Raji (cell line): ENCODE results near the gene TGFBR1.

Experiments
- POLR2A ChIP-seq: IDR thresholded peaks from 2 replicates; pipeline ENCODE4 v1.6.1; 2011; ENCODE audit warnings: low read depth, low read length, control low read depth; ENCODE audit not compliant: insufficient read depth

The TGFBR1 gene

GRCh38 chr9:99071313-99072039 is 33.4 kb upstream of the TGFBR1 start:
- TF ChIP-seq POLR2A = no peak

- no peak for TF ChIP-seq POLR2A
Observed at GRCh38 chr9:99072040-99072394, 32.9 kb upstream of the TGFBR1 start.

GRCh38 chr9:99073347-99073746 is 31.6 kb upstream of the TGFBR1 start:
- TF ChIP-seq POLR2A = no peak

GRCh38 chr9:99073985-99074901 is 30.7 kb upstream of the TGFBR1 start:
- TF ChIP-seq POLR2A = no peak

- no peak for TF ChIP-seq POLR2A
Observed at GRCh38 chr9:99074902-99075245, 30.0 kb upstream of the TGFBR1 start.

- no peak for TF ChIP-seq POLR2A
Observed at GRCh38 chr9:99075246-99075912, 29.5 kb upstream of the TGFBR1 start.

- no peak for TF ChIP-seq POLR2A
Observed at GRCh38 chr9:99076030-99076429, 28.9 kb upstream of the TGFBR1 start.

GRCh38 chr9:99076483-99077171 is 28.3 kb upstream of the TGFBR1 start:
- no peak for TF ChIP-seq POLR2A

- TF ChIP-seq POLR2A = no peak
Observed at GRCh38 chr9:99078717-99079116, 26.2 kb upstream of the TGFBR1 start.

GRCh38 chr9:99079542-99079941 is 25.4 kb upstream of the TGFBR1 start:
- TF ChIP-seq POLR2A = no peak

GRCh38 chr9:99083051-99083450 is 21.9 kb upstream of the TGFBR1 start:
- no peak for TF ChIP-seq POLR2A

GRCh38 chr9:99085949-99086948 is 18.7 kb upstream of the TGFBR1 start:
- no peak for TF ChIP-seq POLR2A

- TF ChIP-seq POLR2A = no peak
Observed at GRCh38 chr9:99087462-99087861, 17.5 kb upstream of the TGFBR1 start.
